Sigmoid colon (tissue), 7 donors: ENCODE data around the gene ENAH. TPM values are rescaled to one million over a fixed set of nuclear protein-coding genes. Genes with fewer than 3 reads are reported as not detected.

Source experiments
- DNase-seq: peaks from one replicate; pipeline ENCODE4 v3.0.0-alpha.2; 2019
- H3K27ac ChIP-seq, 4 donors: fragments of 200-600 bp; sonication (generic); one replicate each; pipeline ENCODE4 v1.5.1; 2016 to 2019; ENCODE audit warnings: mild to moderate bottlenecking in 1 of 4
- H3K27me3 ChIP-seq, 3 donors: fragments of 200-600 bp; sonication (generic); one replicate each; pipeline ENCODE4 v1.5.1; 2019; ENCODE audit warnings: mild to moderate bottlenecking in 1 of 3
- H3K36me3 ChIP-seq, 4 donors: fragments of 200-600 bp; sonication (generic); one replicate each; pipeline ENCODE4 v1.5.1; 2016 to 2019
- H3K4me1 ChIP-seq, 4 donors: fragments of 200-600 bp; sonication (generic); one replicate each; pipeline ENCODE4 v1.5.1; 2017 to 2019
- H3K4me3 ChIP-seq, 4 donors: fragments of 200-600 bp; sonication (generic); one replicate each; pipeline ENCODE4 v1.5.1; 2017 to 2019; ENCODE audit warnings: mild to moderate bottlenecking in 2 of 4, moderate library complexity in 1 of 4
- H3K9me3 ChIP-seq, 4 donors: fragments of 200-600 bp in 3 of 4; sonication (generic) in 3 of 4; one replicate each; pipeline versions ENCODE4 v1.5.1 to v1.6.1; 2013 to 2019
- EP300 ChIP-seq, 4 donors: sonication (generic); formaldehyde crosslinking; IDR thresholded peaks; one replicate each; pipeline ENCODE4 v1.6.1; 2017; ENCODE audit warnings: antibody characterized with exemption in 4 of 4
- POLR2A ChIP-seq, 2 donors: fragments of 450-650 bp; IDR thresholded peaks; one replicate each; pipeline ENCODE4 v1.6.1; 2016; ENCODE audit warnings: antibody characterized with exemption in 2 of 2, mild to moderate bottlenecking in 2 of 2, moderate library complexity in 2 of 2
- POLR2AphosphoS5 ChIP-seq, 4 donors: sonication (generic); formaldehyde crosslinking; IDR thresholded peaks; one replicate each; pipeline ENCODE4 v1.6.1; 2017; ENCODE audit warnings: antibody characterized with exemption in 4 of 4
- WGBS, 2 donors: extraction: QIAGEN DNeasy Blood & Tissue Kit; methylation state at CpG; one replicate each; pipeline ENCODE4 v1.1.7; 2013; 5-methylcytosine and 5-hydroxymethylcytosine counted together
- intact Hi-C: fragments of 100-400 bp; cut with DNase I; formaldehyde crosslinking; loops from one replicate; pipeline ENCODE4 v1.15.1; 2023
- polyA plus RNA-seq, 3 donors: library from polyadenylated mRNA; stranded (reverse); fragments of 200-250 nt; gene quantifications; one replicate each; pipeline ENCODE4 v1.2.3, GENCODE V29; 2013
- total RNA-seq, 4 donors: library from RNA; depleted of rRNA; stranded (reverse); fragments of >200 nt; gene quantifications; one replicate each; pipeline ENCODE4 v1.1.0, GENCODE V29; 2016
- TF ChIP-seq, protein P1 (sequence below), 4 experiments: fragments of 450-650 bp in 3 of 4; fragments of 200-600 bp in 1 of 4; IDR thresholded peaks; one replicate each; pipeline ENCODE4 v1.5.1; 2016 to 2019; ENCODE audit warnings: antibody characterized with exemption in 4 of 4, mild to moderate bottlenecking in 3 of 4, moderate library complexity in 2 of 4
- donor health status: healthy with polysubstance abuse.
- donor health status: Bipolar disorder and iron deficiency.
- donor health status: healthy.

Gene ENAH
- total and polyA plus RNA-seq, 7 donors: 9.6 to 197 (median 92.2) TPM

DNA sequence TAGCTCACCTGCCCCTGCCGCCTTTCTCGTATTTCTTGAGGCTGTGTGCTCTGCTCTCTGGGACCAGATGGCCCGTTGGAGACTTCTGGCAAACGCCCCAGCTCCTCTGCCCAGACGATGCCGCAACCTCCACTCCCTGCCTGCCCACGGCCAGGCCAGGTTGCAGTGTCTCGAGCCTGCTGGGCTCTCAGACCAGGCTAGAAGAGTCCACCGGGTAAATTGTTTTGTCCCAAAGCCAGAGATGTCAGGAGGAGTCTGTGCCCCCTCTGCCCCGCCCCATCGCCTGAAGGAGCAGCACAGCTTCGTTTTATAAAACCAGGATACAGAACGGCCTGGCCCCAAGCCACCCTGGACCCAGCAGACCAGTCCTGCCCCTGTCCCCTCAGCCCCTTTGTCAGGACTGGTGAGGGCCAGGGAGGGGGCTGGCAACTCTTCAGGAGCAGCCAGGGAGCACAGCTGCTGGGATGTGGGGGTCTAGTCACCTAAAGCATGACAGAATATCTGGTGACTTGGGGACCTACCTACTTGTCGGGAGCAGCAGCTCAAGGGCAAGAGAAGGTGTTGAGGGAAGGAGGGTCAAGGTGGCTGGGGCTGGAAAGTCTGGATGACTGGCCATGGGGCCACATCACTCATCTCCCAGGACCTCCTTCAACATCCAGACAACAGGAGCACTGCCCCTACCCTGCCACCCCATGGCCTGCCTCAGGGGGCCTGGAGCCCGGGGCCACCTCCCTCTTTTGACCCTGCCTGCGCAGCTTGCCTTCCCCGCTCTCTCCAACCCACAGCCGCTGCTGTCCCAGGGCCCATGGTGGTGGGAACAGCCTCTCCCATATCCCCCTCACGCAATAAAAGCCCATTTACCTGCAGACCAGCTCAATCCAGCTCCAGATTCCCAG, 191.1 kb downstream of the ENAH start:
- no peaks in the 10 kb centered on the region for H3K27me3 ChIP-seq
- H3K4me1 ChIP-seq: peaks cover 0 to 92% (median 79%) of the 10 kb centered on the region in 4 donors
- H3K27ac ChIP-seq: peak overlapping the region; percentile 72 to 96 (median 93)
- peak; percentile 88 for DNase-seq
- no peaks in the 10 kb centered on the region for H3K36me3 ChIP-seq
- H3K9me3 ChIP-seq: no peaks in the 10 kb centered on the region
- H3K4me3 ChIP-seq: peak overlapping the region; percentile 24 to 41 (median 36)
- WGBS, 2 donors: 79 to 87% methylated on average over 19 of the region's 19 CpGs
- TF ChIP-seq POLR2A (IDR thresholded peaks at IDR 0.05) (no peak), POLR2AphosphoS5 (IDR thresholded peaks at IDR 0.05) (peak in 3 of 4 donors; percentile 53 to 72 (median 59))
- intact Hi-C loops: no loop called here

DNA sequence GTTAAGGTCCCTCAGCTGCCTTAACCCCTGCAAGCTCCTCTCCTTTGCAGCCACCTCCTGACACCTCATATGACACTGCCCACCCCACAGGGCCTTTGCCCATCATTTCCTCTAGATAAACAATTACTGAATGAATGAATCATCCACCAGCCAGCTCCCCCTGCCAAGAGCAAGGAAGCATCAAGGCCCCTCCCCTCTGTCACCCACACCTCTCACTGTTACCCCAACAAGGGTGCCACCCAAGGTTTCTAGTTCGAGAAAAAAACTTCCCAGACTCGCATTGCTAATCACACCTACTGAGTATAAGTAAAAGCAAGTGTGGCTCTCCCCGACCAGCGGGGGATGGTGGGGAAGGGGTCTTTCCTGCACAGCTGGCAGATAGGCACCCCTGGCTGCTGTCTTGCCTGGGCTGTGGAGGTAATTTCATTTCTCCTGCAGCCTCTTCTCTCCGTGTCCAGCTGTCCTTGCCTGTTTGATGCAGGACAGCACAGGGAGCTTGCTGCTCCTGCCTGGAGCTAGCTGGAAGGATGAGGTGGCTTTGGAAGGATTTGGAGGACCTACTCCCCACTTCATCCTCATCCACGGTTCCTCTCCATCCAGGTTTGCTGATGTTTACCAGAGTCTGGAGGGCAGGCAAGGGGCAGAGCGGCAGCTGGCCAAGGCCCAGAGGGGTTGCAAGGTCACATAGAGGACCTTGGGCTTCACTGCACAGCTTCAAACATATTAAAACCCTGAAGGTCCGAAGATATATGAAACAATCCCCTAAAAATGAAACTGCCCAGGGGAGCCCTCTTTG, 192.0 kb downstream of the ENAH start:
- 67 to 76% methylated on average over 8 of the region's 8 CpGs for WGBS, 2 donors
- Histone ChIP-seq H3K36me3 (no peaks in the 10 kb centered on the region), H3K4me1 (peaks cover 0 to 92% (median 76%) of the 10 kb centered on the region in 4 donors), H3K9me3 (no peaks in the 10 kb centered on the region), H3K27ac (peak overlapping the region; percentile 72 to 96 (median 93)), H3K4me3 (peak overlapping the region; percentile 24 to 41 (median 36)), H3K27me3 (no peaks in the 10 kb centered on the region)
- peak in 1 of 4 donors; percentile 26 for TF ChIP-seq POLR2AphosphoS5 (IDR thresholded peaks at IDR 0.05)
- TF ChIP-seq POLR2A (IDR thresholded peaks at IDR 0.05): no peak
- TF ChIP-seq, protein P1, sequence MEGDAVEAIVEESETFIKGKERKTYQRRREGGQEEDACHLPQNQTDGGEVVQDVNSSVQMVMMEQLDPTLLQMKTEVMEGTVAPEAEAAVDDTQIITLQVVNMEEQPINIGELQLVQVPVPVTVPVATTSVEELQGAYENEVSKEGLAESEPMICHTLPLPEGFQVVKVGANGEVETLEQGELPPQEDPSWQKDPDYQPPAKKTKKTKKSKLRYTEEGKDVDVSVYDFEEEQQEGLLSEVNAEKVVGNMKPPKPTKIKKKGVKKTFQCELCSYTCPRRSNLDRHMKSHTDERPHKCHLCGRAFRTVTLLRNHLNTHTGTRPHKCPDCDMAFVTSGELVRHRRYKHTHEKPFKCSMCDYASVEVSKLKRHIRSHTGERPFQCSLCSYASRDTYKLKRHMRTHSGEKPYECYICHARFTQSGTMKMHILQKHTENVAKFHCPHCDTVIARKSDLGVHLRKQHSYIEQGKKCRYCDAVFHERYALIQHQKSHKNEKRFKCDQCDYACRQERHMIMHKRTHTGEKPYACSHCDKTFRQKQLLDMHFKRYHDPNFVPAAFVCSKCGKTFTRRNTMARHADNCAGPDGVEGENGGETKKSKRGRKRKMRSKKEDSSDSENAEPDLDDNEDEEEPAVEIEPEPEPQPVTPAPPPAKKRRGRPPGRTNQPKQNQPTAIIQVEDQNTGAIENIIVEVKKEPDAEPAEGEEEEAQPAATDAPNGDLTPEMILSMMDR (IDR thresholded peaks at IDR 0.05): no peak
- TF ChIP-seq EP300 (IDR thresholded peaks at IDR 0.05): peak in 1 of 4 donors; percentile 16
- DNase-seq: peak; percentile 71
- intact Hi-C loops: no loop called here

DNA sequence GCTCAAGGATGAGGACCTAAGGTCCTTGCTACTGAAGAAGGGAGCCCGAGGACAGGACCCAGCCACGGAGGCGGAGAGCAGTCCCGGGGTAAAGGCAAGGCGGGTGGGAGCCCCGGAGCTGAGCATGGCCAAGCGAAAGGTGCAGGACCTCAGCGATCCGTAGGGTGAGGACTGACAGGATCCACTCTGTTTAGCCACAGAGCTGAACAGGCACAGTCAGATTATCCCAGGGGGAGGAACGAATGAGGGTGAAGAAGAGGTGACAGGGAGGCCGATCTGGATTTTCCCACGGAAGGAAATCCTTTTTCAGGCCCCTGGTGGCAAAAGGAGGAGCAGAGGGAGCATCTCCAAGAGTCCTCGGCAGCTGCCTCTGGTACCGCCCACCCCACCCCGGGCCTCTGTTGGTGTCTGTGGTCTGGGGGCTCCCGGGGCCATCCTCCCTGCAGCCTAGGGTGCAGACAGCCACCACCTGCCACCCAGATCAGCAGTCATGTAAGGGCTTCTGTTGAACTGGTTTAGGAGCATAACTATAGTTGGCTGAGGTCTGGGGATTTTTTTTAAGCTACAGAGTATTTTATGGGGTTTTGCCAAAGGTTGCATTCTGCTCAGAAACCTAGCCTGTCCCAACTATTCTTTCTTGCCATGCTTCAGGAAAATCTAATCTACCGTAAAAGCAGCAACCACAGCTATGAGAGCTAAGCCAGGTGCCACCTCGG, 192.7 kb downstream of the ENAH start:
- Histone ChIP-seq H3K36me3 (no peaks in the 10 kb centered on the region), H3K4me1 (peaks cover 0 to 84% (median 70%) of the 10 kb centered on the region in 4 donors), H3K27me3 (no peaks in the 10 kb centered on the region), H3K4me3 (peak overlapping the region; percentile 24 to 41 (median 36)), H3K27ac (peak overlapping the region; percentile 72 to 96 (median 93)), H3K9me3 (no peaks in the 10 kb centered on the region)
- 64 to 67% methylated on average over 18 of the region's 18 CpGs for WGBS, 2 donors
- TF ChIP-seq EP300 (IDR thresholded peaks at IDR 0.05): no peak
- no peak for TF ChIP-seq POLR2A (IDR thresholded peaks at IDR 0.05)
- TF ChIP-seq, protein P1 (IDR thresholded peaks at IDR 0.05): peak in 1 of 4 experiments; percentile 22
- peak in 2 of 4 donors; percentile 40 to 68 for TF ChIP-seq POLR2AphosphoS5 (IDR thresholded peaks at IDR 0.05)
- intact Hi-C loops: no loop called here
- peak; percentile 72 for DNase-seq

DNA sequence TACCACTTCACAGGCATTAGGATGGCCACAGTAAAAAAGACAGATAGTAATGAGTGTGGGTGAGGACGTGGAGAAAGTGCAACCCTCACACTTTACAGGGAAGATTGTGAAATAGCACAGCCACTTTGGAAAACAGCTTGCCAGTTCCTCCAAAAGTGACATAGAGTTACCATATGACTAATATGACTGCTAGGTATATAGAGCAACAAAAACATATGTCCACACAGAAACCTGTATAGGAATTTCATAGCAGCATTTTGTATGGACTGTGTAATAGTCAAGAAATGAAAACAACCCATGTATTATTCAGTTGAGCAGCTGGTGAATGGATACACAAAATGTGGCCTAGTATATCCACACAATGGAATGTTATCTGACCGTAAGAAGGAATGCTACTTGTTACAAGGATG, 194.7 kb downstream of the ENAH start:
- intact Hi-C loops: no loop called here
- H3K4me1 ChIP-seq: peaks cover 0 to 84% (median 71%) of the 10 kb centered on the region in 4 donors
- peak; percentile 58 for DNase-seq

DNA sequence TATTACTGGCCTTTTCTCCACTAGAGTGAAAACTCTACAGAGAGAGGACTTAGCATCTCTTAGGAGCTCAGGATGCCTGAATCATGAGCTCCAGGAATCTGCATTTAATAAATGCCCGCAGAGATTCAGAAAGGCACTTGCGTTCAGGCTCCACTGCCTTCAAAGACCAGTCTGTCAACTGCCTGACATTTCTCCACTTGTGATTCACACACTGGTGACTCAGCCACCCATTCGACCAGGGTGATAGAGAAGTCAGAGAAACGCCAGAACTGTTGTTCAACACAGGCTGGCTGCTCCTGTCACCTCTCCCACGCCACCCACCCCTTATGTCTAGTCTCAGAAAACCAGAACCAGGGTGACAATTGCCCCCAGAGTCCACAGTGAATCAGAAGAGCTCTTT, 198.2 kb downstream of the ENAH start:
- peak; percentile 67 for DNase-seq
- peak overlapping the region; percentile 91 to 96 (median 93) for H3K27ac ChIP-seq
- peak in 1 of 4 donors; percentile 40 for TF ChIP-seq POLR2AphosphoS5 (IDR thresholded peaks at IDR 0.05)
- TF ChIP-seq EP300 (IDR thresholded peaks at IDR 0.05): no peak
- WGBS, 2 donors: 56 to 59% methylated on average over 5 of the region's 5 CpGs
- peaks cover 0 to 84% (median 65%) of the 10 kb centered on the region in 4 donors for H3K4me1 ChIP-seq
- intact Hi-C loops: no loop called here
- no peaks in the 10 kb centered on the region for H3K36me3 ChIP-seq
- no peak overlapping the region for H3K4me3 ChIP-seq
- H3K9me3 ChIP-seq: no peaks in the 10 kb centered on the region
- no peaks in the 10 kb centered on the region for H3K27me3 ChIP-seq

More for the DNA sequence above, 194.7 kb downstream of the ENAH start:
- WGBS, 2 donors: 68 to 76% methylated on average over 2 of the region's 2 CpGs
- Histone ChIP-seq H3K4me3 (no peak overlapping the region), H3K27ac (peak overlapping the region; percentile 47 to 96 (median 93)), H3K9me3 (no peaks in the 10 kb centered on the region), H3K36me3 (no peaks in the 10 kb centered on the region), H3K27me3 (no peaks in the 10 kb centered on the region)
- TF ChIP-seq POLR2A (IDR thresholded peaks at IDR 0.05) (no peak), POLR2AphosphoS5 (IDR thresholded peaks at IDR 0.05) (peak in 3 of 4 donors; percentile 10 to 49 (median 38))
